Liver (tissue), 9 donors: ENCODE data around the gene MUS81. TPM values are rescaled to one million over a fixed set of nuclear protein-coding genes. Genes with fewer than 3 reads are reported as not detected.
A peak's percentile ranks its signal among the peaks of the same experiment; 100 is the strongest.

ENCODE experiments used
- DNase-seq: peaks from one replicate; pipeline ENCODE4 v3.0.0-alpha.2; 2017; ENCODE audit warnings: low spot score
- H3K27ac ChIP-seq, 2 donors: one replicate each; pipeline ENCODE4 v1.7.0; 2013; ENCODE audit warnings: inconsistent platforms in 2 of 2, low read length in 2 of 2, control low read depth in 1 of 2, low read depth in 1 of 2, mild to moderate bottlenecking in 1 of 2
- H3K27me3 ChIP-seq, 4 donors: one replicate each; pipeline versions ENCODE4 v1.6.1 to v1.7.0; 2013; ENCODE audit warnings: low read length in 3 of 4, inconsistent platforms in 1 of 4, mild to moderate bottlenecking in 1 of 4, moderate library complexity in 1 of 4; ENCODE audit not compliant: control insufficient read depth in 4 of 4, insufficient read depth in 4 of 4
- H3K36me3 ChIP-seq, 4 donors: one replicate each; pipeline versions ENCODE4 v1.6.1 to v1.7.0; 2013; ENCODE audit warnings: low read length in 3 of 4, mild to moderate bottlenecking in 3 of 4, low read depth in 1 of 4, moderate library complexity in 1 of 4; ENCODE audit not compliant: control insufficient read depth in 4 of 4, insufficient read depth in 3 of 4
- H3K4me1 ChIP-seq, 4 donors: one replicate each; pipeline versions ENCODE4 v1.6.1 to v1.7.0; 2013; ENCODE audit warnings: low read length in 3 of 4, mild to moderate bottlenecking in 3 of 4, moderate library complexity in 1 of 4; ENCODE audit not compliant: control insufficient read depth in 4 of 4, insufficient read depth in 4 of 4
- H3K4me3 ChIP-seq, 3 donors: one replicate each; pipeline versions ENCODE4 v1.6.1 to v1.7.0; 2013; ENCODE audit warnings: low read length in 3 of 3, control low read depth in 1 of 3, low read depth in 1 of 3, mild to moderate bottlenecking in 1 of 3
- H3K9ac ChIP-seq, 2 donors: one replicate each; pipeline ENCODE4 v1.7.0; 2013; ENCODE audit warnings: low read length in 2 of 2, mild to moderate bottlenecking in 2 of 2, moderate library complexity in 2 of 2, control low read depth in 1 of 2, low read depth in 1 of 2
- H3K9me3 ChIP-seq, 4 donors: one replicate each; pipeline versions ENCODE4 v1.6.1 to v1.7.0; 2013; ENCODE audit warnings: low read length in 3 of 4; ENCODE audit not compliant: control insufficient read depth in 4 of 4
- CTCF ChIP-seq: fragments of 150-350 bp; IDR thresholded peaks from 2 replicates; pipeline ENCODE4 v1.5.1; 2017; ENCODE audit warnings: improper control_type of control experiment, low read depth, low read length; ENCODE audit not compliant: missing input control
- EGR1 ChIP-seq, 2 donors: IDR thresholded peaks; 2 replicates each; pipeline ENCODE4 v1.6.1; 2016 to 2018; ENCODE audit warnings: antibody characterized with exemption in 2 of 2, low read depth in 2 of 2
- GABPA ChIP-seq, 2 donors: IDR thresholded peaks in 1 of 2; conservative IDR thresholded peaks in 1 of 2; 2 replicates each; pipeline ENCODE4 v1.6.1; 2016; ENCODE audit warnings: antibody characterized with exemption in 2 of 2, mild to moderate bottlenecking in 1 of 2, moderate library complexity in 1 of 2
- HNF4A ChIP-seq, 2 donors: conservative IDR thresholded peaks; 2 replicates each; pipeline ENCODE4 v1.6.1; 2016; ENCODE audit warnings: antibody characterized with exemption in 2 of 2, mild to moderate bottlenecking in 2 of 2
- HNF4G ChIP-seq: IDR thresholded peaks from 2 replicates; pipeline ENCODE4 v1.6.1; 2016; ENCODE audit warnings: antibody characterized with exemption
- JUND ChIP-seq, 2 donors: IDR thresholded peaks; 2 replicates each; pipeline ENCODE4 v1.6.1; 2016; ENCODE audit warnings: antibody characterized with exemption in 2 of 2
- RAD21 ChIP-seq, 2 donors: IDR thresholded peaks; 2 replicates each; pipeline ENCODE4 v1.6.1; 2016; ENCODE audit warnings: antibody characterized with exemption in 2 of 2, mild to moderate bottlenecking in 2 of 2
- REST ChIP-seq: IDR thresholded peaks from 2 replicates; pipeline ENCODE4 v1.6.1; 2016; ENCODE audit warnings: antibody characterized with exemption, mild to moderate bottlenecking
- RXRA ChIP-seq, 2 donors: IDR thresholded peaks; 2 replicates each; pipeline ENCODE4 v1.6.1; 2017 to 2018; ENCODE audit warnings: antibody characterized with exemption in 2 of 2, mild to moderate bottlenecking in 1 of 2
- SP1 ChIP-seq: IDR thresholded peaks from 2 replicates; pipeline ENCODE4 v1.6.1; 2018; ENCODE audit warnings: antibody characterized with exemption, mild to moderate bottlenecking
- YY1 ChIP-seq: IDR thresholded peaks from 2 replicates; pipeline ENCODE4 v1.6.1; 2016; ENCODE audit warnings: antibody characterized with exemption, mild to moderate bottlenecking
- WGBS: extraction: QIAGEN DNeasy Blood & Tissue Kit; methylation state at CpG from one replicate; pipeline ENCODE4 v1.1.7; 2013; 5-methylcytosine and 5-hydroxymethylcytosine counted together
- polyA plus RNA-seq, 2 donors: library from polyadenylated mRNA; stranded (reverse) in 1 of 2; unstranded in 1 of 2; fragments of 200-250 nt in 1 of 2; fragments of >200 nt in 1 of 2; fragmentation: Nextera tagmentation in 1 of 2; extraction: Ambion mirVana in 1 of 2; gene quantifications; one replicate each; pipeline versions ENCODE4 v1.2.1 to v1.2.3, GENCODE V29; 2013 to 2015
- total RNA-seq, 2 donors: library from RNA; depleted of rRNA; stranded (reverse); fragments of >200 nt; gene quantifications; one replicate each; pipeline ENCODE4 v1.2.3, GENCODE V29; 2014
- TF ChIP-seq, protein P1 (sequence below): IDR thresholded peaks from 2 replicates; pipeline ENCODE4 v1.6.1; 2016; ENCODE audit warnings: antibody characterized with exemption
- TF ChIP-seq, protein P2 (sequence below): IDR thresholded peaks from 2 replicates; pipeline ENCODE4 v1.6.1; 2016; ENCODE audit warnings: antibody characterized with exemption
- donor health status: healthy.
- donor health status: healthy.
- donor health status: healthy.
- donor health status: healthy.
- donor health status: healthy.

MUS81 gene
- total and polyA plus RNA-seq, 4 donors = 11.0 to 24.7 (median 16.5) TPM

DNA sequence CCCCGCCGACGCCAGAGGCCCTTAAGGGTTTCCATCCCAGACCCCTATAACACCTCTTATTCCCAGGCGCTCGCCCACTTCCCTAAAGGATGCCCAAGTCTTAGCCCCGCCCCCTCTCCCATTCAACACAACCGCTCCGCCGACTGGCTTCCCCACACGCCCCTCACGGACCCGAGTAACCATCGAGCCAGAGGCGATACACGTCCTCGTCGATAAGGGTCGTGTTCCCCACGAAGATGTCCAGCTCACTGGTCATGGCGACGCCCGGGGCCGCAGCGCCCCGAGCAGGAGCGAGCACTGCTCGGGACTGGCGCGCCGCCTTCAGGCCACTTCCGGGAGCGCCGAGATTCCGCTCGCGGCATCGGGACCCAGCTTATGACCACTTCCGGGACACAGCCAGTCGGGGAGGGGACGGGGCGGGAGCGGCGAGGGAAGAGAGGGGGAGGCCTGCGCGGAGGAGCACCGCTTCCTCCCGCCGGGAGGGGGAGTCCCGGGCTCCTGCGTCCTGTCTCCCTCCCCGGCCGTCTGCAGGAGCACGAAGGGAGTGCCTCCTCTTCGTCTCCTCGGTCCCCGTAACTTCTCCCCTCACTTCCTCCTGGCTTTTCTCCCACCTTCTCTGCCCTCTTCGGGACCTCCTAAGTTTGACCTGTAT, 28.1 kb downstream of the MUS81 start, which contains the start of gene FIBP:
TSS of gene FIBP (minus strand) at position 309 of the 652 bp plus-strand sequence. CDS start at position 256, 53 bp downstream.
- H3K27me3 ChIP-seq = no peaks in the 10 kb centered on the region
- peaks cover 0 to 8% (median 2%) of the 10 kb centered on the region in 4 donors for H3K36me3 ChIP-seq
- TF ChIP-seq CTCF (peak; percentile 76), YY1 (peak; percentile 70), GABPA (IDR thresholded peaks at IDR 0.05 in 1 of 2, conservative IDR thresholded peaks at IDR 0.05 in 1 of 2) (peak; percentile 90 to 98), RAD21 (IDR thresholded peaks at IDR 0.05) (peak; percentile 61 to 72), REST (peak; percentile 47), HNF4G (no peak), SP1 (peak; percentile 57), JUND (IDR thresholded peaks at IDR 0.05) (no peak), HNF4A (conservative IDR thresholded peaks at IDR 0.05) (no peak), RXRA (IDR thresholded peaks at IDR 0.05) (peak in 1 of 2 donors; percentile 32), EGR1 (IDR thresholded peaks at IDR 0.05; ENCODE audit: low read depth in 2 of 2) (peak in 1 of 2 donors; percentile 74)
- TF ChIP-seq, protein P1, sequence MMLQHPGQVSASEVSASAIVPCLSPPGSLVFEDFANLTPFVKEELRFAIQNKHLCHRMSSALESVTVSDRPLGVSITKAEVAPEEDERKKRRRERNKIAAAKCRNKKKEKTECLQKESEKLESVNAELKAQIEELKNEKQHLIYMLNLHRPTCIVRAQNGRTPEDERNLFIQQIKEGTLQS = no peak
- TF ChIP-seq, protein P2, sequence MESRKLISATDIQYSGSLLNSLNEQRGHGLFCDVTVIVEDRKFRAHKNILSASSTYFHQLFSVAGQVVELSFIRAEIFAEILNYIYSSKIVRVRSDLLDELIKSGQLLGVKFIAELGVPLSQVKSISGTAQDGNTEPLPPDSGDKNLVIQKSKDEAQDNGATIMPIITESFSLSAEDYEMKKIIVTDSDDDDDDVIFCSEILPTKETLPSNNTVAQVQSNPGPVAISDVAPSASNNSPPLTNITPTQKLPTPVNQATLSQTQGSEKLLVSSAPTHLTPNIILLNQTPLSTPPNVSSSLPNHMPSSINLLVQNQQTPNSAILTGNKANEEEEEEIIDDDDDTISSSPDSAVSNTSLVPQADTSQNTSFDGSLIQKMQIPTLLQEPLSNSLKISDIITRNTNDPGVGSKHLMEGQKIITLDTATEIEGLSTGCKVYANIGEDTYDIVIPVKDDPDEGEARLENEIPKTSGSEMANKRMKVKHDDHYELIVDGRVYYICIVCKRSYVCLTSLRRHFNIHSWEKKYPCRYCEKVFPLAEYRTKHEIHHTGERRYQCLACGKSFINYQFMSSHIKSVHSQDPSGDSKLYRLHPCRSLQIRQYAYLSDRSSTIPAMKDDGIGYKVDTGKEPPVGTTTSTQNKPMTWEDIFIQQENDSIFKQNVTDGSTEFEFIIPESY = no peak
- H3K4me3 ChIP-seq = peak within 1 kb of the TSS; percentile 62 to 94 (median 93)
- peak within 1 kb of the TSS; percentile 83 to 89 for H3K27ac ChIP-seq
- H3K9me3 ChIP-seq = no peaks in the 10 kb centered on the region
- H3K9ac ChIP-seq = peak within 1 kb of the TSS; percentile 72 to 76
- peak; percentile 97 for DNase-seq
- under 1% methylated on average over 57 of the region's 57 CpGs for WGBS
- peaks cover 10 to 51% (median 30%) of the 10 kb centered on the region in 4 donors for H3K4me1 ChIP-seq
